Hepatocyte (in vitro differentiated cells): ENCODE results near the gene COL8A2.

Source experiments
- CTCF ChIP-seq: fragments of 200-600 bp; sonication (generic); IDR thresholded peaks from 2 replicates; pipeline ENCODE4 v1.5.1; 2016; ENCODE audit warnings: antibody characterized with exemption, mild to moderate bottlenecking; ENCODE audit not compliant: poor library complexity
- EZH2 ChIP-seq: fragments of 200-600 bp; sonication (generic); IDR thresholded peaks from 2 replicates; pipeline ENCODE4 v1.6.1; 2016; ENCODE audit warnings: antibody characterized with exemption, mild to moderate bottlenecking, borderline replicate concordance
- EZH2phosphoT487 ChIP-seq: fragments of 200-600 bp; sonication (generic); IDR thresholded peaks from one replicate; pipeline ENCODE4 v1.6.1; 2018; ENCODE audit warnings: antibody characterized with exemption, mild to moderate bottlenecking, low read depth, moderate library complexity; ENCODE audit not compliant: unreplicated experiment, severe bottlenecking

GRCh38 chr1:36093226-36093625 is 31.8 kb downstream of the COL8A2 start:
- TF ChIP-seq EZH2phosphoT487 (no peak), CTCF (no peak), EZH2 (no peak)
